Brain microvascular endothelial cell (primary cell): Measurements from ENCODE around the gene LRRFIP1.

Experiments used
- DNase-seq: peaks from one replicate; pipeline ENCODE4 v3.0.0-alpha.2; 2020
- H3K27ac ChIP-seq: fragments of 250-450 bp; sonication (Bioruptor Pico); 2 replicates; pipeline ENCODE4 v1.5.1; 2020; ENCODE audit warnings: mild to moderate bottlenecking, moderate library complexity
- H3K27me3 ChIP-seq: fragments of 250-450 bp; sonication (Bioruptor Pico); replicated peaks from 2 replicates; pipeline ENCODE4 v1.5.1; 2020; ENCODE audit warnings: mild to moderate bottlenecking
- H3K36me3 ChIP-seq: fragments of 250-450 bp; sonication (Bioruptor Pico); replicated peaks from 2 replicates; pipeline ENCODE4 v1.5.1; 2020; ENCODE audit warnings: mild to moderate bottlenecking
- H3K4me3 ChIP-seq: 2 replicates; pipeline ENCODE4 v1.5.1; 2011; ENCODE audit warnings: low read depth, mild to moderate bottlenecking, control low read depth, low read length, moderate library complexity
- CTCF ChIP-seq: IDR thresholded peaks from 2 replicates; pipeline ENCODE4 v1.5.1; 2011; ENCODE audit warnings: low read depth, mild to moderate bottlenecking, moderate library complexity, low read length, control low read depth, inconsistent platforms; ENCODE audit errors: missing control alignments
- in situ Hi-C: cut with HindIII; loops from 2 replicates; pipeline ENCODE4 v1.10.0; 2017; ENCODE audit warnings: low sequenced_read_pairs, low pct_ligation_motif_present

Gene LRRFIP1

GRCh38 chr2:237651761-237652160 is 24.4 kb downstream of the LRRFIP1 start:
- in situ Hi-C loops, result no loop called here
- no peak for TF ChIP-seq CTCF
- Histone ChIP-seq H3K4me3 (no peak overlapping the region), H3K27me3 (no peaks in the 10 kb centered on the region), H3K36me3 (no peaks in the 10 kb centered on the region), H3K27ac (no peak overlapping the region)
- no peak for DNase-seq

DNA sequence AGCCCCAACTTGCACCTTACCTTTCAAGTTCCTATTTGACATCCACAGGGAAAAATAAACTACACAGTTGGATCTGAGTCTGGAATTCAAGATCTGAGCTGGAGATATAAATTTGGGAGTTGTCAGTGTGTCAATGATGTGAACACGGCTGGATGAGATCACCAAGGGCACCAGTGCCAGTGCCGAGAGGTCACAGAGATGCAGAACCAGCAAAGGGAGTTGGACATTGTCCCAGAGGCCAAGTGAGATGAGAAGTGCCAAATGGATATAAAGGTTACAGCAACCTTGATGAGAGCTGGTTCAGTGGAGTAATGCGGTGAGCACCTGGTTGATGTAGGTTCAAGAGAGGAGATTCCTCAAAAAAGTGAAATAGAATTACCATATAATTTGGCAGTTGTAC is 24.8 kb downstream of the LRRFIP1 start:
- Histone ChIP-seq H3K4me3 (no peak overlapping the region), H3K36me3 (no peaks in the 10 kb centered on the region), H3K27ac (no peak overlapping the region), H3K27me3 (no peaks in the 10 kb centered on the region)
- in situ Hi-C loops, result no loop called here
- TF ChIP-seq CTCF, result no peak
- no peak for DNase-seq

GRCh38 chr2:237652854-237653253 is 25.5 kb downstream of the LRRFIP1 start:
- DNase-seq, result no peak
- in situ Hi-C loops, result no loop called here
- no peaks in the 10 kb centered on the region for H3K36me3 ChIP-seq
- no peak for TF ChIP-seq CTCF
- H3K4me3 ChIP-seq, result no peak overlapping the region
- H3K27me3 ChIP-seq, result no peaks in the 10 kb centered on the region
- H3K27ac ChIP-seq, result no peak overlapping the region

DNA sequence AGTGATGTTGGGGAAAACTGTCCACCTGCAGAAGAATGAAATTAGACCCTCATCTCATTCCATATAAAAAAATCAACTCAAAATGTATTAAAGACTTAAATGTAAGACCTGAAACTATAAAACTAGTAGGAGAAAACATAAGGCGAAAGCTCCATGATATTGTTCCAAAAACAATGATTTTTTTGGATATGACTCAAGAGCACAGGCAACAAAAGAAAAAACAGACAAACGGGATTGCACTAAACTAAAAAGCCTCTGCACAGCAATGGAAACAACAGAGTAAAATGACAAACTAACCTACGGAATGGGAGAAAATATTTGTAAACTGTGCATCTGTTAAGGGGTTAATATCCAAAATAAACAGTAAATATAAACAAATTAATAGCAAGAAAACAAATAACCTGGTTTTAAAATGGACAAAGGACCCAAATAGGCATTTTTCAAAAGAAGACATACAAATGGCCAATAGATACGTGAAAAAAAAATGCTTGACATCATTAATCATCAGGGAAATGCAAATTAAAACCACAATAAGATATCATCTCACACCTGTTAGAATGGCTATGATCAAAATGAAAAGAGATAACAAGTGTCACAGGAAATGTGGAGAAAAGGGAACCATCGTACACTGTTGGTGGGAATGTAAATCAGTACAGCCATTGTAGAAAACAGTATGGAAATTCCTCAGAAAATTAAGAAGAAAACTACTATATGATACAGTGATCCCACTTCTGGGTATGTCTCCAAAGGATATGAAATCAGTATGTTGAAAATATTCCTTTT is 26.6 kb downstream of the LRRFIP1 start:
- no peak for DNase-seq
- TF ChIP-seq CTCF, result no peak

GRCh38 chr2:237657063-237657462 is 29.7 kb downstream of the LRRFIP1 start:
- in situ Hi-C loops, result no loop called here
- no peak for DNase-seq
- H3K4me3 ChIP-seq, result no peak overlapping the region
- H3K36me3 ChIP-seq, result no peaks in the 10 kb centered on the region
- no peak for TF ChIP-seq CTCF
- no peak overlapping the region for H3K27ac ChIP-seq
- H3K27me3 ChIP-seq, result no peaks in the 10 kb centered on the region

More for the DNA sequence above, 26.6 kb downstream of the LRRFIP1 start:
- in situ Hi-C loops, result no loop called here
- H3K4me3 ChIP-seq, result no peak overlapping the region
- H3K36me3 ChIP-seq, result no peaks in the 10 kb centered on the region
- no peak overlapping the region for H3K27ac ChIP-seq
- H3K27me3 ChIP-seq, result no peaks in the 10 kb centered on the region

- TF ChIP-seq CTCF, result no peak
- DNase-seq, result no peak
- Histone ChIP-seq H3K27me3 (no peaks in the 10 kb centered on the region), H3K4me3 (no peak overlapping the region), H3K27ac (no peak overlapping the region), H3K36me3 (no peaks in the 10 kb centered on the region)
- in situ Hi-C loops, result no loop called here
These were observed 33.1 kb downstream of the LRRFIP1 start for GRCh38 chr2:237660381-237660900.
